Sigmoid colon (tissue), 7 donors: ENCODE results near the gene RCN1. TPM values are rescaled to one million over a fixed set of nuclear protein-coding genes. Genes with fewer than 3 reads are reported as not detected.

Experiments
- DNase-seq: peaks from one replicate; pipeline ENCODE4 v3.0.0-alpha.2; 2019
- H3K27ac ChIP-seq, 4 donors: fragments of 200-600 bp; sonication (generic); one replicate each; pipeline ENCODE4 v1.5.1; 2016 to 2019; ENCODE audit warnings: mild to moderate bottlenecking in 1 of 4
- H3K27me3 ChIP-seq, 3 donors: fragments of 200-600 bp; sonication (generic); one replicate each; pipeline ENCODE4 v1.5.1; 2019; ENCODE audit warnings: mild to moderate bottlenecking in 1 of 3
- H3K36me3 ChIP-seq, 4 donors: fragments of 200-600 bp; sonication (generic); one replicate each; pipeline ENCODE4 v1.5.1; 2016 to 2019
- H3K4me1 ChIP-seq, 4 donors: fragments of 200-600 bp; sonication (generic); one replicate each; pipeline ENCODE4 v1.5.1; 2017 to 2019
- H3K4me3 ChIP-seq, 4 donors: fragments of 200-600 bp; sonication (generic); one replicate each; pipeline ENCODE4 v1.5.1; 2017 to 2019; ENCODE audit warnings: mild to moderate bottlenecking in 2 of 4, moderate library complexity in 1 of 4
- H3K9me3 ChIP-seq, 4 donors: fragments of 200-600 bp in 3 of 4; sonication (generic) in 3 of 4; one replicate each; pipeline versions ENCODE4 v1.5.1 to v1.6.1; 2013 to 2019
- EP300 ChIP-seq, 4 donors: sonication (generic); formaldehyde crosslinking; IDR thresholded peaks; one replicate each; pipeline ENCODE4 v1.6.1; 2017; ENCODE audit warnings: antibody characterized with exemption in 4 of 4
- POLR2A ChIP-seq, 2 donors: fragments of 450-650 bp; IDR thresholded peaks; one replicate each; pipeline ENCODE4 v1.6.1; 2016; ENCODE audit warnings: antibody characterized with exemption in 2 of 2, mild to moderate bottlenecking in 2 of 2, moderate library complexity in 2 of 2
- POLR2AphosphoS5 ChIP-seq, 4 donors: sonication (generic); formaldehyde crosslinking; IDR thresholded peaks; one replicate each; pipeline ENCODE4 v1.6.1; 2017; ENCODE audit warnings: antibody characterized with exemption in 4 of 4
- WGBS, 2 donors: extraction: QIAGEN DNeasy Blood & Tissue Kit; methylation state at CpG; one replicate each; pipeline ENCODE4 v1.1.7; 2013; 5-methylcytosine and 5-hydroxymethylcytosine counted together
- intact Hi-C: fragments of 100-400 bp; cut with DNase I; formaldehyde crosslinking; loops from one replicate; pipeline ENCODE4 v1.15.1; 2023
- polyA plus RNA-seq, 3 donors: library from polyadenylated mRNA; stranded (reverse); fragments of 200-250 nt; gene quantifications; one replicate each; pipeline ENCODE4 v1.2.3, GENCODE V29; 2013
- total RNA-seq, 4 donors: library from RNA; depleted of rRNA; stranded (reverse); fragments of >200 nt; gene quantifications; one replicate each; pipeline ENCODE4 v1.1.0, GENCODE V29; 2016
- TF ChIP-seq, protein P1 (sequence below), 4 experiments: fragments of 450-650 bp in 3 of 4; fragments of 200-600 bp in 1 of 4; IDR thresholded peaks; one replicate each; pipeline ENCODE4 v1.5.1; 2016 to 2019; ENCODE audit warnings: antibody characterized with exemption in 4 of 4, mild to moderate bottlenecking in 3 of 4, moderate library complexity in 2 of 4
- donor health status: healthy with polysubstance abuse.
- donor health status: Bipolar disorder and iron deficiency.
- donor health status: healthy.

Gene RCN1
- total and polyA plus RNA-seq, 7 donors, result 9.7 to 58.4 (median 34.1) TPM

- no peaks in the 10 kb centered on the region for H3K27me3 ChIP-seq
- DNase-seq, result no peak
- H3K27ac ChIP-seq, result no peak overlapping the region
- 68 to 76% methylated on average over 12 of the region's 12 CpGs for WGBS, 2 donors
- H3K4me1 ChIP-seq, result no peaks in the 10 kb centered on the region
- intact Hi-C loops, result no loop called here
- no peak overlapping the region for H3K4me3 ChIP-seq
- no peaks in the 10 kb centered on the region for H3K36me3 ChIP-seq
- H3K9me3 ChIP-seq, result no peaks in the 10 kb centered on the region
- TF ChIP-seq EP300 (IDR thresholded peaks at IDR 0.05) (no peak), POLR2A (IDR thresholded peaks at IDR 0.05) (no peak), POLR2AphosphoS5 (IDR thresholded peaks at IDR 0.05) (no peak)
- TF ChIP-seq, protein P1, sequence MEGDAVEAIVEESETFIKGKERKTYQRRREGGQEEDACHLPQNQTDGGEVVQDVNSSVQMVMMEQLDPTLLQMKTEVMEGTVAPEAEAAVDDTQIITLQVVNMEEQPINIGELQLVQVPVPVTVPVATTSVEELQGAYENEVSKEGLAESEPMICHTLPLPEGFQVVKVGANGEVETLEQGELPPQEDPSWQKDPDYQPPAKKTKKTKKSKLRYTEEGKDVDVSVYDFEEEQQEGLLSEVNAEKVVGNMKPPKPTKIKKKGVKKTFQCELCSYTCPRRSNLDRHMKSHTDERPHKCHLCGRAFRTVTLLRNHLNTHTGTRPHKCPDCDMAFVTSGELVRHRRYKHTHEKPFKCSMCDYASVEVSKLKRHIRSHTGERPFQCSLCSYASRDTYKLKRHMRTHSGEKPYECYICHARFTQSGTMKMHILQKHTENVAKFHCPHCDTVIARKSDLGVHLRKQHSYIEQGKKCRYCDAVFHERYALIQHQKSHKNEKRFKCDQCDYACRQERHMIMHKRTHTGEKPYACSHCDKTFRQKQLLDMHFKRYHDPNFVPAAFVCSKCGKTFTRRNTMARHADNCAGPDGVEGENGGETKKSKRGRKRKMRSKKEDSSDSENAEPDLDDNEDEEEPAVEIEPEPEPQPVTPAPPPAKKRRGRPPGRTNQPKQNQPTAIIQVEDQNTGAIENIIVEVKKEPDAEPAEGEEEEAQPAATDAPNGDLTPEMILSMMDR (IDR thresholded peaks at IDR 0.05), result no peak
Measured at GRCh38 chr11:32072872-32073643, 17.8 kb upstream of the RCN1 start.

DNA sequence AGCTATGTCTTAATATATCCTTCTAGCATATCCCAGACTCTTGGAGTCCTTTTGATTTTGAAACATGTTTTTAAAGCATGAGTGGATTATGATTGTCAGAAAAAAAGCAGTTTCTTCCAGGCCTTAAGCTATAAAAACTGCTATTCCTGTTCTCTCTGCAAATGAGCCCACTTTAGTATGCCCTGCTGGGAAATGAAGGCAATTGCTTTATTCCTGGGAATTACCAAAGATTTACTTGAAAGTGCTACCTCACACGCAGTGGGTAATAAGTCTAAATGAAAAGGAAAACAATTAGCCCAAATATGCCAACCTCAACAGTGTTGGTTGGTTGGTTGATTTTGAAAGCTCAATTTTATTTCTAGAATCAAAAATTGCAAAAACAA lies 17.2 kb upstream of the RCN1 start:
- WGBS, 2 donors, result 86 to 88% methylated on average over 1 of the region's 1 CpG
- Histone ChIP-seq H3K4me3 (no peak overlapping the region), H3K9me3 (no peaks in the 10 kb centered on the region), H3K36me3 (no peaks in the 10 kb centered on the region), H3K27ac (no peak overlapping the region), H3K27me3 (no peaks in the 10 kb centered on the region), H3K4me1 (no peaks in the 10 kb centered on the region)
- TF ChIP-seq EP300 (IDR thresholded peaks at IDR 0.05) (no peak), POLR2AphosphoS5 (IDR thresholded peaks at IDR 0.05) (no peak), POLR2A (IDR thresholded peaks at IDR 0.05) (no peak)
- TF ChIP-seq, protein P1 (IDR thresholded peaks at IDR 0.05), result no peak
- no peak for DNase-seq
- intact Hi-C loops, result no loop called here

GRCh38 chr11:32079553-32079952 lies 11.3 kb upstream of the RCN1 start:
- Histone ChIP-seq H3K4me3 (no peak overlapping the region), H3K36me3 (no peaks in the 10 kb centered on the region), H3K27me3 (no peaks in the 10 kb centered on the region), H3K27ac (no peak overlapping the region), H3K4me1 (no peaks in the 10 kb centered on the region), H3K9me3 (no peaks in the 10 kb centered on the region)
- 67 to 81% methylated on average over 4 of the region's 4 CpGs for WGBS, 2 donors
- intact Hi-C loops, result no loop called here
- TF ChIP-seq EP300 (IDR thresholded peaks at IDR 0.05) (no peak), POLR2A (IDR thresholded peaks at IDR 0.05) (no peak), POLR2AphosphoS5 (IDR thresholded peaks at IDR 0.05) (no peak)
- TF ChIP-seq, protein P1 (IDR thresholded peaks at IDR 0.05), result no peak
- no peak for DNase-seq

- DNase-seq, result no peak
- H3K36me3 ChIP-seq, result no peaks in the 10 kb centered on the region
- no peak overlapping the region for H3K27ac ChIP-seq
- TF ChIP-seq POLR2A (IDR thresholded peaks at IDR 0.05) (no peak), EP300 (IDR thresholded peaks at IDR 0.05) (no peak), POLR2AphosphoS5 (IDR thresholded peaks at IDR 0.05) (no peak)
- TF ChIP-seq, protein P1 (IDR thresholded peaks at IDR 0.05), result no peak
- H3K4me1 ChIP-seq, result no peaks in the 10 kb centered on the region
- no peak overlapping the region for H3K4me3 ChIP-seq
- intact Hi-C loops, result no loop called here
- no peaks in the 10 kb centered on the region for H3K27me3 ChIP-seq
- no peaks in the 10 kb centered on the region for H3K9me3 ChIP-seq
- 83 to 87% methylated on average over 2 of the region's 2 CpGs for WGBS, 2 donors
Measured at GRCh38 chr11:32080361-32080980, 10.4 kb upstream of the RCN1 start.
